ENCODE results near the gene SIRT3.

SIRT3 gene

DNA sequence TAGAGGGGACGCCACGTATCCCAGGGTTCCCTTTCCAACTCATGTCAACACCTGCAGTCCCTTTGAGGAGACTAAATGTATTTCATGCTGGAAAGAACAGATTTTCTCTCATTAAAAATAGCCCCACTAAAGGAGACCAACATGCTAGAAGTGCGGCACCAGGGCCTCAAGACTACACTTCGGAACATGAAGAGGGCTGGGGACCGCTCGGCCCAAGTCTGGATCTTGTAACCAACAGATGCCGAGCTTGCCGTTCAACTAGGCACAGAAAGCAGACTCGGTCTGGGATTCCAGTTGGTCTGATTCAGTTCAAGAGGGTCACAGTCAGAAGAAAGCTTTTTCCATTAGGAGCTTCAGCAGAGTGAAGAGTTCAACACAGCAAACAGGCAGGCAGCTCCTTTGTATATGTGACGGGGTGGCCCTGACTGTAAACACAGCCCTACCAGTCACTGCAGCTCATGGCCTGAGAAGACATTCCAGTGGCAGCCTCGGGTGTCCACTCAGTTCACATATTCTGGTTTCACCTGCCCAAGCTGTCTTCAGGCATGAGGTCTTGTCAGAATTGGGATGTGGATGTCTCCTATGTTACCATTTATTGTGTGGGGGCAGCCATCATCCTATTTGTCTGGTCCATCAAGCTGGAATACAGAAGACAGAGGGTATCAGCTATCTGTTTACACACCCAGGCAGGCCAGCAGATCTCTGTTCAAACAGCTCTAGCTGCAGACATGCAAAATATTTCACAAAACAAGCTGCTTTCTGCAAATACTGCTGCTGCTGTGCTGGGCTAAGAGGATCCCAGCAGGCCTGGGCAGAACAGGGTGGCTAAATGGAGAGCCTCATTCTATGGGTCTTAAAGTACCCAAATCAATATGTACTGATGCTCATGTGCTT is 19.8 kb downstream of the SIRT3 start:
- no peak for DNase-seq (ENCODE audit: low read depth)
- in situ Hi-C loops (cut with HindIII; ENCODE audit: low sequenced_read_pairs) = no loop called here
- TF ChIP-seq CTCF (IDR thresholded peaks at IDR 0.05; ENCODE audit: low read depth, low read length, missing control alignments) = no peak
- H3K4me3 ChIP-seq (ENCODE audit: low read depth, low read length) = no peak overlapping the region

DNA sequence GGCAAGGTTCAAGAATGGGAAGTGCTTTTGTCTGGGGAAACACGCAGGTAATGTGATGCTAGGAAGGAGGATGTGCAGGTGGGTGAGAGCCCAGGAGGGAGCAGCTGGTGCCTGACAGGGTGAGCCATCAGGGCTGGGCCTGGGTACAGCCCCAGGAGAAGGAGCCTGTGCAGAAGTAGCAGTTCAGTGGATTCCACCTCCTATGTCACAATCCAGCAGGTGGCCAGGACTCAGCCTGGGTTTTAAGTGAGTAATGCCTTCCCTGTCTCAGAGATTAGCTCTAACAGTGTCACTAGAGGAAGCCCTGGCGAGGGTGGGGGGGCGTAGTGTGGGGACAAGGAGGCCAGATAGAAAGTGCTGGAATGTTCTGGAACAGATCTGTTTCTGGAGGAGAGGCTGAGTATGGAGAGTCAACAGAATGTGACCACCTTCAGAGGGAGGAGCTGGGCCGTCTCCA is 20.5 kb downstream of the SIRT3 start:
- no peak for DNase-seq (ENCODE audit: low read depth)
- no peak overlapping the region for H3K4me3 ChIP-seq (ENCODE audit: low read depth, low read length)
- no peak for TF ChIP-seq CTCF (IDR thresholded peaks at IDR 0.05; ENCODE audit: low read depth, low read length, missing control alignments)
- in situ Hi-C loops (cut with HindIII; ENCODE audit: low sequenced_read_pairs) = no loop called here

DNA sequence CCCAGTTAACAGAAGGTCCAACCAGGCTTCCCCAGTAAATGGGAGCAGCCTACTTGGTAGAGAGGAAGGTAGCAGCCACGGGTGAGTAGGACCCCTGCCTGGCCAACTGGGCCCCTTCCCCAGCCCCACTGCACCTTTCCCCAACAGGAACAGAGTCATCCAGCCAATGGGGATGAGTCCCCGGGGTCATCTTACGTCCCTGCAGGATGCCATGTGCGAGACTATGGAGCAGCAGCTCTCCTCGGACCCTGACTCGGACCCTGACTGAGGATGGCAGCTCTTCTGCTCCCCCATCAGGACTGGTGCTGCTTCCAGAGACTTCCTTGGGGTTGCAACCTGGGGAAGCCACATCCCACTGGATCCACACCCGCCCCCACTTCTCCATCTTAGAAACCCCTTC is 22.1 kb downstream of the SIRT3 start:
- in situ Hi-C loops (cut with HindIII; ENCODE audit: low sequenced_read_pairs) = no loop called here

DNA sequence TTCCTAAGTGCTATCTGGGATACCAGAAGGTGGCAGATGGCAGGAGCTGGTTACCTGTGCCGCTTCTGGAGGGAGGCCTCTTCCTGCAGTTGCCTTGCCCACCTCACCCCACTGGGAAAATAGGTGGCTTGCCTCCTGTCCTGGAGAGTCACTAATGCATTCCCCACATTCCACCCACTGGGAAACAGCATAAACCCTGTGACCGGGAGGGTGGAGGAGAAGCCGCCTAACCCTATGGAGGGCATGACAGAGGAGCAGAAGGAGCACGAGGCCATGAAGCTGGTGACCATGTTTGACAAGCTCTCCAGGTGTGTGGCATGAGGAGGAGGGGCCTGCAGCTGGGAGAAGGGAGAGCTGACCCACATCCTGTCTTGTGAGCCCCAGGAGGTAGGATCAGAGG is 23.0 kb downstream of the SIRT3 start:
- no peak overlapping the region for H3K4me3 ChIP-seq (ENCODE audit: low read depth, low read length)
- no peak for TF ChIP-seq CTCF (IDR thresholded peaks at IDR 0.05; ENCODE audit: low read depth, low read length, missing control alignments)
- in situ Hi-C loops (cut with HindIII; ENCODE audit: low sequenced_read_pairs) = no loop called here
- no peak for DNase-seq (ENCODE audit: low read depth)

More for the DNA sequence above, 22.1 kb downstream of the SIRT3 start:
- TF ChIP-seq CTCF (IDR thresholded peaks at IDR 0.05; ENCODE audit: low read depth, low read length, missing control alignments) = no peak
- no peak for DNase-seq (ENCODE audit: low read depth)
- H3K4me3 ChIP-seq (ENCODE audit: low read depth, low read length) = no peak overlapping the region

- no peak for TF ChIP-seq CTCF (IDR thresholded peaks at IDR 0.05; ENCODE audit: low read depth, low read length, missing control alignments)
- in situ Hi-C loops (cut with HindIII; ENCODE audit: low sequenced_read_pairs) = no loop called here
- DNase-seq (ENCODE audit: low read depth) = no peak
- H3K4me3 ChIP-seq (ENCODE audit: low read depth, low read length) = no peak overlapping the region
Measured at GRCh38 chr11:212150-213100, 23.7 kb downstream of the SIRT3 start.

DNA sequence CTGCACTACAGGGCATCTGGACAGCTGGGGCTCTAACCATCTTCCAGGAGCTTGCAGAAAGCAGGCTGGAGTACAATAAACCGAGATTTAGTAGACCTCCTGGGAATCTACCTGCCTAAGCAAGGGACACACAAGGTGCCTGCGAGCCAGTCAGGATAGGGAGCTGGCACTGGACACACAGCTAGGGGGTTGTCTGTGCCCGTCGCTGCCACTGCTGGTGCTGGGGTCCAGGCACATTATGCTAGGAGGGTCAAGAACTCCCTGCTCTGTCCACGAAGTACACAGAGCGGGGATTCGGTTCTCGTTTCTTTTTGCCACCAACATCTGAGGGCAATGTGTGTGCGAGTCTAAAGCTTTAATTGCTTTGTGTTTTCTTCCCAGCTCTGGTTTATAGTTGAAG is 24.4 kb downstream of the SIRT3 start:
- in situ Hi-C loops (cut with HindIII; ENCODE audit: low sequenced_read_pairs) = no loop called here
- H3K4me3 ChIP-seq (ENCODE audit: low read depth, low read length) = no peak overlapping the region
- TF ChIP-seq CTCF (IDR thresholded peaks at IDR 0.05; ENCODE audit: low read depth, low read length, missing control alignments) = no peak
- DNase-seq (ENCODE audit: low read depth) = no peak
